K562 (cell line): ENCODE results near the gene TXNRD1.

Experiments
- CBFB ChIP-seq: sonication (generic); formaldehyde crosslinking; IDR thresholded peaks from 2 replicates; pipeline ENCODE4 v1.4.0; 2020; ENCODE audit warnings: mild to moderate bottlenecking, missing genetic modification reagents
- NONO ChIP-seq, 2 experiments: fragments of 200-400 bp in 1 of 2; fragments of 450-650 bp in 1 of 2; formaldehyde crosslinking in 1 of 2; IDR thresholded peaks; 2 replicates each; pipeline ENCODE4 v1.6.1; 2017; ENCODE audit warnings: low read depth in 2 of 2, mild to moderate bottlenecking in 2 of 2, moderate library complexity in 2 of 2, low read length in 1 of 2
- POLR3A ChIP-seq: IDR thresholded peaks from 2 replicates; pipeline ENCODE4 v1.6.1; 2011; ENCODE audit warnings: borderline replicate concordance, mild to moderate bottlenecking, moderate library complexity; ENCODE audit not compliant: insufficient read length, insufficient read depth; ENCODE audit errors: extremely low read depth
- ZNF3 ChIP-seq: fragments of 250-450 bp; sonication (Bioruptor Pico); IDR thresholded peaks from 2 replicates; pipeline ENCODE4 v1.5.0; 2021; ENCODE audit warnings: mild to moderate bottlenecking, moderate library complexity
- TF ChIP-seq, protein P1 (sequence below), 3 experiments: IDR thresholded peaks in 2 of 3; conservative IDR thresholded peaks in 1 of 3; 2 replicates each; pipeline ENCODE4 v1.5.1; 2011 to 2012; ENCODE audit warnings: low read length in 3 of 3, mild to moderate bottlenecking in 3 of 3, control low read depth in 2 of 3, improper control_type of control experiment in 1 of 3, inconsistent platforms in 1 of 3, low read depth in 1 of 3, mixed read lengths in 1 of 3, moderate library complexity in 1 of 3; ENCODE audit not compliant: insufficient read depth in 2 of 3

DNA sequence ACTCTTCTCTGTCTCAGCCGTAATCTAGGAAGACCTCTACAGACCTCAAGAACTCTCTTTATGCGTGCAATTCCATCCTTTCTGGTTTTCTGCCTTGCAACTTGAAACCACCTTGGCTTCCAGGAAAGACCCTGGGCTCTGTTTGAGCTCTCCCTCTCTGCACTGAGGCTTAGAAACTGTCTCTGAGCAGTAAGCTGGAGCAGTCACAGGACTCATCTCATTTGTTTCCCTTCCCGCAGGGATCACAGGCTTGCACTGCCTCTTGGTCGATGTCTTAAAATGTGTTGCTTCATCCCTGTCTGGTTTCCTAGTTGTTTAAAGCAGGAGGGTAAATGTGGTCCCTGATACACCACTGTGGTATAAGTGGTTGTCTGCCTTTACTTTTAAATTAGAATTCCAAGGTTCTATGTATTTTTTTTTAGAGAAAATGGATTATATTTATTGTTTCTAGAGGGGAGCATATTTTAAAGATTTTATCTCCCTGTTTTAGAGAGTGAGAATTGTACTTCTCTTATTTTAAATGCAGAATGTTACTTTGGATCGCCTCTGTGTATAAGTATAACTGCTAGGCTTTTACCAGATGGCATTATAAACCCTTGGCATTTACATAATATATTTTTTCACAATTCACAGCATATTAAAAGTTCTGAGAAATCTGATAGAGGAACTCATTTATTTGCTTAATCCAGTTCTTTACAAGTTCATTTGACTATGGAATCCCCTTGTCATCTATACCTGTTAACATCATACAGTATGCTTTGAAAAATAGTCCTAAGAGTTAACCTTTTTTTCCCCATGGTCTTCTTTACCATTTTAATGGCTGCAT, 114.3 kb downstream of the TXNRD1 start:
- TF ChIP-seq ZNF3 (CRISPR knock-in tag) (no peak), NONO (IDR thresholded peaks at IDR 0.05; ENCODE audit: low read depth in 2 of 2, low read length in 1 of 2) (no peak), CBFB (CRISPR knock-in tag) (no peak), POLR3A (no peak)
- TF ChIP-seq, protein P1, sequence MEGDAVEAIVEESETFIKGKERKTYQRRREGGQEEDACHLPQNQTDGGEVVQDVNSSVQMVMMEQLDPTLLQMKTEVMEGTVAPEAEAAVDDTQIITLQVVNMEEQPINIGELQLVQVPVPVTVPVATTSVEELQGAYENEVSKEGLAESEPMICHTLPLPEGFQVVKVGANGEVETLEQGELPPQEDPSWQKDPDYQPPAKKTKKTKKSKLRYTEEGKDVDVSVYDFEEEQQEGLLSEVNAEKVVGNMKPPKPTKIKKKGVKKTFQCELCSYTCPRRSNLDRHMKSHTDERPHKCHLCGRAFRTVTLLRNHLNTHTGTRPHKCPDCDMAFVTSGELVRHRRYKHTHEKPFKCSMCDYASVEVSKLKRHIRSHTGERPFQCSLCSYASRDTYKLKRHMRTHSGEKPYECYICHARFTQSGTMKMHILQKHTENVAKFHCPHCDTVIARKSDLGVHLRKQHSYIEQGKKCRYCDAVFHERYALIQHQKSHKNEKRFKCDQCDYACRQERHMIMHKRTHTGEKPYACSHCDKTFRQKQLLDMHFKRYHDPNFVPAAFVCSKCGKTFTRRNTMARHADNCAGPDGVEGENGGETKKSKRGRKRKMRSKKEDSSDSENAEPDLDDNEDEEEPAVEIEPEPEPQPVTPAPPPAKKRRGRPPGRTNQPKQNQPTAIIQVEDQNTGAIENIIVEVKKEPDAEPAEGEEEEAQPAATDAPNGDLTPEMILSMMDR (IDR thresholded peaks at IDR 0.05 in 2 of 3, conservative IDR thresholded peaks at IDR 0.05 in 1 of 3; ENCODE audit: insufficient read depth in 2 of 3, low read depth in 1 of 3, low read length in 3 of 3): no peak
